Kidney epithelial cell (primary cell): ENCODE results near the gene COL28A1. TPM values are rescaled to one million over a fixed set of nuclear protein-coding genes. Genes with fewer than 3 reads are reported as not detected.

Source experiments
- DNase-seq: peaks from one replicate; pipeline ENCODE4 v3.0.0-alpha.2; 2010; ENCODE audit warnings: low read depth
- H3K27me3 ChIP-seq: 2 replicates; pipeline ENCODE4 v1.6.0; 2011; ENCODE audit warnings: low read length; ENCODE audit not compliant: control insufficient read depth, insufficient read depth
- H3K36me3 ChIP-seq: 2 replicates; pipeline ENCODE4 v1.5.1; 2011; ENCODE audit warnings: low read length; ENCODE audit not compliant: control insufficient read depth, insufficient read depth
- H3K4me3 ChIP-seq: 2 replicates; pipeline ENCODE4 v1.5.1; 2011; ENCODE audit warnings: low read depth, mild to moderate bottlenecking, control low read depth, low read length
- CTCF ChIP-seq: IDR thresholded peaks from 2 replicates; pipeline ENCODE4 v1.5.1; 2011; ENCODE audit warnings: mild to moderate bottlenecking, moderate library complexity, low read length, control low read depth, inconsistent platforms; ENCODE audit not compliant: insufficient read depth, poor library complexity, severe bottlenecking
- total RNA-seq: library from RNA; depleted of rRNA; stranded (reverse); fragments of >200 nt; gene quantifications from 2 replicates; pipeline ENCODE4 v1.2.3, GENCODE V29; 2015

The COL28A1 gene
- total RNA-seq, 1 donor from 2014 or later, result 0.21 TPM

- Histone ChIP-seq H3K4me3 (no peak overlapping the region), H3K36me3 (no peaks in the 10 kb centered on the region), H3K27me3 (no peaks in the 10 kb centered on the region)
- DNase-seq, result no peak
- no peak for TF ChIP-seq CTCF
Measured at GRCh38 chr7:7351832-7352231, 183.8 kb downstream of the COL28A1 start.

DNA sequence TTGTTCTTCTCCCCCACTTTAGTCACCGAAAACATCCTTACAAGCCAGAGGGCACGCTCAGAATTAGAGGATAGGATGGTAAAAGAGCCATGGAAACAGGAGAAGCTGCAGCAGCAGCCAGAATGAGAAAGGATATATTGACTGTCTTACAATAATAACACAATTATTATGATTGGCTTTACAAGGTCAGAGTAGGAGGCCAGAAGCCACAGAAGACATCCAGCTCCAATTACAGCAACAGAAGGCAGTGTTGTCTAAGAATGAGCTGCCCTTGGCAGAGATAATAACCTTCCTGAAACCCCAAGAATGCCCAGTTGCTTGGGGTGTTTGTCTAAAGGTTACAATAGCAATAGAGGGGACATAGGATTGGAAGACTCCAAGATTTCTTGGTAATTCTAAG lies 184.5 kb downstream of the COL28A1 start:
- no peak for DNase-seq
- TF ChIP-seq CTCF, result no peak
- Histone ChIP-seq H3K4me3 (no peak overlapping the region), H3K36me3 (no peaks in the 10 kb centered on the region), H3K27me3 (no peaks in the 10 kb centered on the region)

DNA sequence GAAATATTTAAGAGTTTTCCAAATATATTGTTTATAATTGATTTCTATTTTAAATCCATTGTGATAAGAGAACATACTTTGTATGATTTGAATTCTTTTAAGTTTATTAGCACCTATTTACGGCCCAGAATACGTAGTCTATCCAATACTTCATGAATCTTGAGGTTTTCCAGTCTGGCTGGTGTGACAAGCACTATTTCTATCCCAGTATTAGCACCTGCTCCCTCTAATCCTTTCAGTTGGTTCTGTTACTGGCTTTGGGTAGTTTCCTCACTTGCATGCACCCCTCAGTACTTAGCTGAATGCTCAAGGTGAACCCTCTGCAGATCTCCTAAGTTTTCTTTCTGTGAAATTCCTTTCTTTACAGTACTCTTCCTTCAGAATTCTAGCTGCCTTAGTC lies 186.5 kb downstream of the COL28A1 start:
- no peak for DNase-seq
- no peak for TF ChIP-seq CTCF
- Histone ChIP-seq H3K27me3 (no peaks in the 10 kb centered on the region), H3K4me3 (no peak overlapping the region), H3K36me3 (no peaks in the 10 kb centered on the region)

- Histone ChIP-seq H3K27me3 (no peaks in the 10 kb centered on the region), H3K4me3 (no peak overlapping the region), H3K36me3 (no peaks in the 10 kb centered on the region)
- no peak for TF ChIP-seq CTCF
- DNase-seq, result no peak
Measured at GRCh38 chr7:7347045-7347444, 188.6 kb downstream of the COL28A1 start.

DNA sequence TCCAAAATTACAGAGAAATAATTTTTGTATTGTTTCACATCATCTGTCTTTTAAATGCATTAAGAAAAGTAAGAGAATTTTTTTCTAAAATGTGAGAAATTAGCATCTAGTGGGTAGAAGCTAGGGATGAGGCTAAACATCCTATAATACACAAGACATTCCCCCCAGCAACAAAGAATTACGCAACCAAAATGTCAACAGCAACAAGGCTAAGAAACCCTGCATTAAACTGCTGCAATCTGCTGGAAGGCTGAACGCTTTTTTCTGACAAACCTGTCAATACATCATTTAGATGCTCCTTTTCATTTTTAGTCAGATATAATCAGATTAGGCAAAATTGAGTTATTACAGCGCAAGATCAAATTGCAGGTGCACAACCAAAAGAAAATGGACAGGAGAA lies 191.1 kb downstream of the COL28A1 start:
- no peak overlapping the region for H3K4me3 ChIP-seq
- H3K36me3 ChIP-seq, result no peaks in the 10 kb centered on the region
- no peak for TF ChIP-seq CTCF
- no peak for DNase-seq
- no peaks in the 10 kb centered on the region for H3K27me3 ChIP-seq

- TF ChIP-seq CTCF, result no peak
- Histone ChIP-seq H3K36me3 (no peaks in the 10 kb centered on the region), H3K27me3 (no peaks in the 10 kb centered on the region), H3K4me3 (no peak overlapping the region)
- DNase-seq, result no peak
Measured at GRCh38 chr7:7335909-7336308, 199.8 kb downstream of the COL28A1 start.
